B cell (primary cell): ENCODE data around the gene USP30. TPM values are rescaled to one million over a fixed set of nuclear protein-coding genes. Genes with fewer than 3 reads are reported as not detected.

Source experiments
- ATAC-seq: fragments of 200-7000 bp; cut with Tn5 transposase; one replicate; pipeline ENCODE4 v1.10.0; 2021; ENCODE audit warnings: low read depth, mild to moderate bottlenecking, moderate number of reproducible peaks, moderate library complexity
- CTCF ChIA-PET: fragments of 350-600 bp; sonication (Branson Sonifier 250); formaldehyde crosslinking; loops from one replicate; lab custom pipeline; 2021; ENCODE audit warnings: antibody characterized with exemption, inconsistent platforms; lab: Charles Lee
- POLR2A ChIA-PET: fragments of 350-600 bp; sonication (Branson Sonifier 250); formaldehyde crosslinking; loops from one replicate; lab custom pipeline; 2021; ENCODE audit warnings: antibody characterized with exemption; lab: Charles Lee
- DNase-seq: peaks from one replicate; pipeline ENCODE4 v3.0.0; 2013
- H2AFZ ChIP-seq: 2 replicates; pipeline ENCODE4 v1.6.1; 2012; ENCODE audit warnings: mild to moderate bottlenecking, low read depth, low read length; ENCODE audit not compliant: insufficient read depth, poor library complexity, severe bottlenecking
- H3K27ac ChIP-seq, 2 donors: 1 replicate in 1 of 2; 2 replicates in 1 of 2; pipeline ENCODE4 v1.5.1; 2012 to 2013; ENCODE audit warnings: low read length in 2 of 2, mild to moderate bottlenecking in 2 of 2, moderate library complexity in 1 of 2
- H3K27me3 ChIP-seq, 4 experiments: fragments of 200-600 bp in 1 of 4; sonication (generic) in 1 of 4; replicated peaks in 1 of 4; 1 replicate in 2 of 4; 2 replicates in 2 of 4; pipeline versions ENCODE4 v1.6.1 to v1.7.0; 2013 to 2016; ENCODE audit warnings: low read length in 3 of 4, mild to moderate bottlenecking in 2 of 4, mixed read lengths in 1 of 4, moderate library complexity in 1 of 4; ENCODE audit not compliant: insufficient read depth in 4 of 4, control insufficient read depth in 3 of 4; ENCODE audit errors: control extremely low read depth in 1 of 4
- H3K36me3 ChIP-seq, 2 experiments: replicated peaks in 1 of 2; 1 replicate in 1 of 2; 2 replicates in 1 of 2; pipeline versions ENCODE4 v1.6.1 to v1.7.1; 2013; ENCODE audit warnings: low read length in 1 of 2; ENCODE audit not compliant: insufficient read depth in 2 of 2, control insufficient read depth in 1 of 2; ENCODE audit errors: control extremely low read depth in 1 of 2, extremely low read depth in 1 of 2
- H3K4me1 ChIP-seq, 2 donors: fragments of 200-600 bp in 1 of 2; sonication (generic) in 1 of 2; 1 replicate in 1 of 2; 2 replicates in 1 of 2; pipeline versions ENCODE4 v1.5.1 to v1.6.1; 2013 to 2017; ENCODE audit warnings: low read length in 2 of 2; ENCODE audit not compliant: control insufficient read depth in 2 of 2, insufficient read depth in 2 of 2
- H3K4me2 ChIP-seq: replicated peaks from 2 replicates; pipeline ENCODE3; 2012; ENCODE audit warnings: mild to moderate bottlenecking, low read depth, low read length; ENCODE audit not compliant: poor library complexity, severe bottlenecking
- H3K4me3 ChIP-seq, 5 experiments: fragments of 200-600 bp in 1 of 5; sonication (generic) in 1 of 5; 1 replicate in 3 of 5; 2 replicates in 2 of 5; pipeline versions ENCODE4 v1.5.1 to v1.7.0; 2011 to 2016; ENCODE audit warnings: low read length in 4 of 5, mild to moderate bottlenecking in 4 of 5, low read depth in 2 of 5, control low read depth in 1 of 5, moderate library complexity in 1 of 5; ENCODE audit not compliant: insufficient read depth in 1 of 5; ENCODE audit errors: control extremely low read depth in 1 of 5, extremely low read depth in 1 of 5
- H3K79me2 ChIP-seq: fragments of 200-600 bp; sonication (generic); one replicate; pipeline ENCODE4 v1.6.0; 2016; ENCODE audit warnings: low read length; ENCODE audit not compliant: control insufficient read depth, insufficient read depth
- H3K9ac ChIP-seq: fragments of 200-600 bp; sonication (generic); 2 replicates; pipeline ENCODE4 v1.6.1; 2017; ENCODE audit warnings: mild to moderate bottlenecking, low read length, moderate library complexity
- H3K9me3 ChIP-seq, 3 donors: one replicate each; pipeline versions ENCODE4 v1.6.1 to v1.7.1; 2013; ENCODE audit warnings: low read length in 2 of 3; ENCODE audit not compliant: control insufficient read depth in 2 of 3, insufficient read depth in 1 of 3; ENCODE audit errors: control extremely low read depth in 1 of 3
- H4K20me1 ChIP-seq: 2 replicates; pipeline ENCODE4 v1.6.0; 2012; ENCODE audit warnings: mild to moderate bottlenecking, low read length; ENCODE audit not compliant: insufficient read depth, control insufficient read depth, poor library complexity, severe bottlenecking
- H3K27ac Mint-ChIP-seq: one replicate; pipeline ENCODE4 v1.8.0; 2021; ENCODE audit warnings: mixed read lengths
- H3K27me3 Mint-ChIP-seq: one replicate; pipeline ENCODE4 v1.8.0; 2021; ENCODE audit warnings: mixed read lengths
- H3K4me1 Mint-ChIP-seq: one replicate; pipeline ENCODE4 v1.8.0; 2021; ENCODE audit warnings: mixed read lengths
- H3K4me3 Mint-ChIP-seq: one replicate; pipeline ENCODE4 v1.8.0; 2021; ENCODE audit warnings: mixed read lengths
- H3K9me3 Mint-ChIP-seq: one replicate; pipeline ENCODE4 v1.8.0; 2022; ENCODE audit warnings: mixed read lengths; ENCODE audit not compliant: insufficient read depth
- EZH2 ChIP-seq: IDR thresholded peaks from 2 replicates; pipeline ENCODE4 v1.6.1; 2012; ENCODE audit warnings: borderline replicate concordance, low read depth, mild to moderate bottlenecking, moderate library complexity, low read length; ENCODE audit not compliant: insufficient read depth, poor library complexity, severe bottlenecking
- WGBS: methylation state at CpG from one replicate; pipeline ENCODE4 v1.1.5; 2013; ENCODE audit warnings: missing lambda C conversion rate; ENCODE audit not compliant: insufficient coverage; 5-methylcytosine and 5-hydroxymethylcytosine counted together
- intact Hi-C: fragments of 100-400 bp; cut with micrococcal nuclease; formaldehyde crosslinking; loops from one replicate; pipeline ENCODE4 v1.10.0; 2022
- polyA plus RNA-seq: library from polyadenylated mRNA; depleted of rRNA; stranded (reverse); fragments of >200 nt; gene quantifications from 2 replicates; pipeline ENCODE4 v1.2.3, GENCODE V29; 2012
- total RNA-seq, 2 donors: library from RNA; stranded (reverse); fragments of 120-200 nt in 1 of 2; gene quantifications; 1 replicate in 1 of 2; 2 replicates in 1 of 2; pipeline versions ENCODE4 v1.2.3 to v1.2.4, GENCODE V29; 2013 to 2022
- TF ChIP-seq, protein P1 (sequence below): fragments of 200-600 bp; IDR thresholded peaks from one replicate; pipeline ENCODE4 v1.8.0; 2022; ENCODE audit warnings: antibody characterized with exemption, mild to moderate bottlenecking

USP30 gene
- total and polyA plus RNA-seq, 2 donors (not counting 1 experiment from before 2014, with no cell fraction given) = 7.2 to 32.5 TPM

DNA sequence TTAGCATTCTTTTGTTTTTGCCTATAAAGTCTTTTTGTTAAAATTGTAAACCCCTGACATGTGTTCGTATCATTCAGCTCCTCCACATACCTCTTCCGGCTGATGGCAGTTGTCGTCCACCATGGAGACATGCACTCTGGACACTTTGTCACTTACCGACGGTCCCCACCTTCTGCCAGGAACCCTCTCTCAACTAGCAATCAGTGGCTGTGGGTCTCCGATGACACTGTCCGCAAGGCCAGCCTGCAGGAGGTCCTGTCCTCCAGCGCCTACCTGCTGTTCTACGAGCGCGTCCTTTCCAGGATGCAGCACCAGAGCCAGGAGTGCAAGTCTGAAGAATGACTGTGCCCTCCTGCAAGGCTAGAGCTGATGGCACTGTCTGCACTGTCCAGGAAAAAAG is 33.2 kb downstream of the USP30 start:
- Histone ChIP-seq H3K4me3 (no peak overlapping the region), H3K27ac (no peak overlapping the region), H2AFZ (no peak overlapping the region), H3K79me2 (no peaks in the 10 kb centered on the region), H4K20me1 (no peaks in the 10 kb centered on the region), H3K36me3 (peaks cover 0 to 71% of the 10 kb centered on the region in 2 experiments), H3K4me2 (no peak overlapping the region), H3K27me3 (no peaks in the 10 kb centered on the region), H3K9me3 (no peaks in the 10 kb centered on the region), H3K4me1 (no peaks in the 10 kb centered on the region), H3K9ac (no peak overlapping the region)
- ATAC-seq (no peak), DNase-seq (no peak)
- Mint-ChIP-seq H3K27me3 (no peaks in the 10 kb centered on the region), H3K4me1 (no peaks in the 10 kb centered on the region), H3K9me3 (no peaks in the 10 kb centered on the region), H3K4me3 (no peak overlapping the region), H3K27ac (no peak overlapping the region)
- POLR2A ChIA-PET = no interaction called here
- intact Hi-C loops = no loop called here
- CTCF ChIA-PET = no interaction called here
- WGBS = 98% methylated on average over 11 of the region's 11 CpGs
- TF ChIP-seq, protein P1, sequence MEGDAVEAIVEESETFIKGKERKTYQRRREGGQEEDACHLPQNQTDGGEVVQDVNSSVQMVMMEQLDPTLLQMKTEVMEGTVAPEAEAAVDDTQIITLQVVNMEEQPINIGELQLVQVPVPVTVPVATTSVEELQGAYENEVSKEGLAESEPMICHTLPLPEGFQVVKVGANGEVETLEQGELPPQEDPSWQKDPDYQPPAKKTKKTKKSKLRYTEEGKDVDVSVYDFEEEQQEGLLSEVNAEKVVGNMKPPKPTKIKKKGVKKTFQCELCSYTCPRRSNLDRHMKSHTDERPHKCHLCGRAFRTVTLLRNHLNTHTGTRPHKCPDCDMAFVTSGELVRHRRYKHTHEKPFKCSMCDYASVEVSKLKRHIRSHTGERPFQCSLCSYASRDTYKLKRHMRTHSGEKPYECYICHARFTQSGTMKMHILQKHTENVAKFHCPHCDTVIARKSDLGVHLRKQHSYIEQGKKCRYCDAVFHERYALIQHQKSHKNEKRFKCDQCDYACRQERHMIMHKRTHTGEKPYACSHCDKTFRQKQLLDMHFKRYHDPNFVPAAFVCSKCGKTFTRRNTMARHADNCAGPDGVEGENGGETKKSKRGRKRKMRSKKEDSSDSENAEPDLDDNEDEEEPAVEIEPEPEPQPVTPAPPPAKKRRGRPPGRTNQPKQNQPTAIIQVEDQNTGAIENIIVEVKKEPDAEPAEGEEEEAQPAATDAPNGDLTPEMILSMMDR = no peak
- no peak for TF ChIP-seq EZH2

DNA sequence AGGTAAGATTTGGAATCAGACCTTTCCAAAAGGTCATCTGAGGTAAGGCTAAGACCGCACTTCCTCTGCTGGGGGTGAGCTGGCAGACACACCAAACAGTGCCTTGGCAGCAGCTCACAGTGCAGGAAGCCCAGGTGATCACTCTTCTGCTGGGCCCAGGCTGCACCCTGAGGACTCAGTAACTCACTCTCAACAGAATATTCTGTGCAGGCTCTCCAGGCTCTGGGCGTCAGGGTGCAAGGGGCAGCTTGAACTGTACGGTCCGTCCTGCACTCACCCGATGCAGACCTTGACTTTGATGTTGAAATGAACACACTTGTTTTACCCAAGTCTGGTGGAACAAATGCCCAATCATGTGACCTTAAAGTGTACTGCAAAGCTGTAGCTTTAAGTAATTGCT is 34.9 kb downstream of the USP30 start:
- no peaks in the 10 kb centered on the region for H4K20me1 ChIP-seq
- H3K4me2 ChIP-seq = no peak overlapping the region
- H3K9me3 ChIP-seq = no peaks in the 10 kb centered on the region
- no peak overlapping the region for H3K9ac ChIP-seq
- H3K4me1 ChIP-seq = peaks cover 6 to 7% of the 10 kb centered on the region in 2 donors
- H3K27me3 ChIP-seq = no peaks in the 10 kb centered on the region
- peaks cover 8% of the 10 kb centered on the region for H3K79me2 ChIP-seq
- H3K36me3 ChIP-seq = peaks cover 0 to 60% of the 10 kb centered on the region in 2 experiments
- H3K4me3 ChIP-seq = no peak overlapping the region
- no peak overlapping the region for H2AFZ ChIP-seq
- DNase-seq (no peak), ATAC-seq (no peak)
- H3K27ac ChIP-seq = no peak overlapping the region
- Mint-ChIP-seq H3K4me1 (peaks cover 13% of the 10 kb centered on the region), H3K9me3 (no peaks in the 10 kb centered on the region), H3K27ac (no peak overlapping the region), H3K27me3 (no peaks in the 10 kb centered on the region), H3K4me3 (no peak overlapping the region)
- WGBS = 87% methylated on average over 5 of the region's 5 CpGs
- intact Hi-C loops = no loop called here
- ChIA-PET CTCF (no interaction called here), POLR2A (no interaction called here)
- TF ChIP-seq, protein P1 = no peak
- TF ChIP-seq EZH2 = no peak
